Endodermal cell (in vitro differentiated cells): ENCODE measurements around the gene CIBAR2. TPM values are rescaled to one million over a fixed set of nuclear protein-coding genes. Genes with fewer than 3 reads are reported as not detected.

ENCODE experiments used
- DNase-seq: peaks from one replicate; pipeline ENCODE4 v3.0.0-alpha.2; 2017
- H3K27ac ChIP-seq: 2 replicates; pipeline ENCODE4 v1.5.1; 2013; ENCODE audit warnings: mild to moderate bottlenecking, low read depth, low read length, moderate library complexity
- H3K27me3 ChIP-seq: 2 replicates; pipeline ENCODE4 v1.6.1; 2013; ENCODE audit warnings: mild to moderate bottlenecking, low read length, moderate library complexity; ENCODE audit not compliant: insufficient read depth, control insufficient read depth, poor library complexity, severe bottlenecking
- H3K36me3 ChIP-seq: 2 replicates; pipeline ENCODE4 v1.7.0; 2013; ENCODE audit warnings: mild to moderate bottlenecking, low read length, moderate library complexity; ENCODE audit not compliant: control insufficient read depth, insufficient read depth
- H3K4me1 ChIP-seq: one replicate; pipeline ENCODE4 v1.7.0; 2013; ENCODE audit warnings: low read length; ENCODE audit not compliant: control insufficient read depth, insufficient read depth
- H3K4me3 ChIP-seq: 2 replicates; pipeline ENCODE4 v1.5.1; 2013; ENCODE audit warnings: mild to moderate bottlenecking, low read length, moderate library complexity
- H3K9ac ChIP-seq: 2 replicates; pipeline ENCODE4 v1.6.1; 2013; ENCODE audit warnings: mild to moderate bottlenecking, low read length, moderate library complexity; ENCODE audit not compliant: poor library complexity, severe bottlenecking; ENCODE audit errors: extremely low read depth
- H3K9me3 ChIP-seq: 2 replicates; pipeline ENCODE4 v1.6.1; 2013; ENCODE audit warnings: mild to moderate bottlenecking, low read length, moderate library complexity; ENCODE audit not compliant: control insufficient read depth
- H3K27ac Mint-ChIP-seq: 2 replicates; pipeline ENCODE4 v1.8.0; 2020; ENCODE audit warnings: mixed read lengths
- H3K27me3 Mint-ChIP-seq: 2 replicates; pipeline ENCODE4 v1.8.0; 2021; ENCODE audit warnings: mild to moderate bottlenecking, mixed read lengths; ENCODE audit not compliant: insufficient read depth
- H3K36me3 Mint-ChIP-seq: 2 replicates; pipeline ENCODE4 v1.8.0; 2020; ENCODE audit warnings: low read depth, mixed read lengths
- H3K4me1 Mint-ChIP-seq: 2 replicates; pipeline ENCODE4 v1.8.0; 2020; ENCODE audit warnings: mixed read lengths
- H3K4me3 Mint-ChIP-seq: 2 replicates; pipeline ENCODE4 v1.8.0; 2020; ENCODE audit warnings: mild to moderate bottlenecking, moderate library complexity, mixed read lengths
- H3K9me3 Mint-ChIP-seq: 2 replicates; pipeline ENCODE4 v1.8.0; 2020; ENCODE audit warnings: mild to moderate bottlenecking, mixed read lengths
- WGBS, 2 experiments: methylation state at CpG; one replicate each; pipeline versions ENCODE4 v1.1.5 to v1.1.7; 2013; ENCODE audit warnings: missing lambda C conversion rate in 2 of 2, mixed read lengths in 1 of 2; ENCODE audit not compliant: insufficient coverage in 1 of 2, insufficient read length in 1 of 2; 5-methylcytosine and 5-hydroxymethylcytosine counted together
- total RNA-seq, 2 donors: library from RNA; stranded (reverse); fragmentation: NEBNext Ultra II Directional in 1 of 2; extraction: Animal tissue kit (Norgen Biotek cat#: 25700) in 1 of 2; gene quantifications; 2 replicates in 1 of 2; 3 replicates in 1 of 2; pipeline ENCODE4 v1.2.1, GENCODE V29; 2021
- TF ChIP-seq, protein P1 (sequence below): fragments of 200-600 bp; sonication (generic); conservative IDR thresholded peaks from 2 replicates; pipeline ENCODE4 v1.5.0; 2021; ENCODE audit warnings: antibody characterized with exemption, mild to moderate bottlenecking

CIBAR2 gene
- total RNA-seq, 2 donors from 2014 or later: not detected

DNA sequence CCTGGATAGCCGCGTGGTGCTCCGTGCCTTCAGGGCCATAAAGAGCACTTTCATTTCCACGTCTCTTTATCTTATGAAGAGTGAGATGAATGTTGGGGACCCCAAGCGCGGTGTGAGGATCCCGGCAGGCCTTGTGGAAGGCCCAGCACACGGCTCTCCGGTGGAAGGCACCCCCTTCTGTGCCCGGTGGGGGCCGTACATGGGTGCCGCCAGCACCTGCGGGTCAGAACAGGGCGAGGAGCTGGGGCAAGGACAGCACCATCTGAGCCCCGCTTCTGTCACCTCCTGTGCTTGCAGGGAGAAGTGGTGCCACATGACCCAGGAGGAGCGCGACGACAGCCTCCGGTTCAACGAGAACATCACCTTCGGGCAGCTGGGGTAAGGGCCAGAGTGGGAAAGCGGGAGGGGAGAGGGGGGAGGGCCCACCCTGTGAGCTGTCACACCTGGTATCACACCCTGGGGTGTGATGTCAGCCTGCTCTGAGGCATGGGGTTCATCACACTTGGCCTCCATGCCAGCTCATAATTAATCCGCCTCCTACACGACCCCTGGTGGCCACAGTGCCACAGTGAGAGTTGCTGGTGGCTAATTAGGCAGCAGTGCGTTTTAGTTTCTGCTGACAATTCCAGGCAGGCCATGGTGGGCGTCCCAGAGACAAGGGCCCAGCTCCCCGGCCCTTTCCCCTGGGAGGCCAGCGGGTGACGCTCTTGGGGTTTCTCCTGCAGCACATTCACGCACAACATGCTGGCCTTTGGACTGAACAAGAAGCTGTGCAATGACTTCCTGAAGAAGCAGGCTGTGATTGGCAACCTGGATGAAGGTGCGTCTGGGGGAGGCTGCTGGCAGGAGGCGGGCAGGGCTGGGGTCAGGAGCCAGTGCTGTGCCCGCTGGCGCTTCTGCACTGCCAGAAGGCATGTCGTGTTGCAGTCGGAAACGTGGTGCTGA lies 25.7 kb downstream of the CIBAR2 start:
- Mint-ChIP-seq H3K36me3 (no peaks in the 10 kb centered on the region), H3K4me3 (no peak overlapping the region), H3K27ac (no peak overlapping the region), H3K4me1 (peaks cover 12% of the 10 kb centered on the region), H3K27me3 (peaks cover 23% of the 10 kb centered on the region), H3K9me3 (no peaks in the 10 kb centered on the region)
- H3K4me1 ChIP-seq: peaks cover 6% of the 10 kb centered on the region
- no peak overlapping the region for H3K9ac ChIP-seq
- DNase-seq: peak; percentile 94
- 75 to 78% methylated on average over 26 to 37 of the region's 37 CpGs for WGBS, 2 experiments
- no peaks in the 10 kb centered on the region for H3K9me3 ChIP-seq
- peaks cover 16% of the 10 kb centered on the region for H3K27me3 ChIP-seq
- TF ChIP-seq, protein P1, sequence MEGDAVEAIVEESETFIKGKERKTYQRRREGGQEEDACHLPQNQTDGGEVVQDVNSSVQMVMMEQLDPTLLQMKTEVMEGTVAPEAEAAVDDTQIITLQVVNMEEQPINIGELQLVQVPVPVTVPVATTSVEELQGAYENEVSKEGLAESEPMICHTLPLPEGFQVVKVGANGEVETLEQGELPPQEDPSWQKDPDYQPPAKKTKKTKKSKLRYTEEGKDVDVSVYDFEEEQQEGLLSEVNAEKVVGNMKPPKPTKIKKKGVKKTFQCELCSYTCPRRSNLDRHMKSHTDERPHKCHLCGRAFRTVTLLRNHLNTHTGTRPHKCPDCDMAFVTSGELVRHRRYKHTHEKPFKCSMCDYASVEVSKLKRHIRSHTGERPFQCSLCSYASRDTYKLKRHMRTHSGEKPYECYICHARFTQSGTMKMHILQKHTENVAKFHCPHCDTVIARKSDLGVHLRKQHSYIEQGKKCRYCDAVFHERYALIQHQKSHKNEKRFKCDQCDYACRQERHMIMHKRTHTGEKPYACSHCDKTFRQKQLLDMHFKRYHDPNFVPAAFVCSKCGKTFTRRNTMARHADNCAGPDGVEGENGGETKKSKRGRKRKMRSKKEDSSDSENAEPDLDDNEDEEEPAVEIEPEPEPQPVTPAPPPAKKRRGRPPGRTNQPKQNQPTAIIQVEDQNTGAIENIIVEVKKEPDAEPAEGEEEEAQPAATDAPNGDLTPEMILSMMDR: peak; percentile 86
- H3K4me3 ChIP-seq: no peak overlapping the region
- H3K36me3 ChIP-seq: no peaks in the 10 kb centered on the region
- H3K27ac ChIP-seq: no peak overlapping the region

DNA sequence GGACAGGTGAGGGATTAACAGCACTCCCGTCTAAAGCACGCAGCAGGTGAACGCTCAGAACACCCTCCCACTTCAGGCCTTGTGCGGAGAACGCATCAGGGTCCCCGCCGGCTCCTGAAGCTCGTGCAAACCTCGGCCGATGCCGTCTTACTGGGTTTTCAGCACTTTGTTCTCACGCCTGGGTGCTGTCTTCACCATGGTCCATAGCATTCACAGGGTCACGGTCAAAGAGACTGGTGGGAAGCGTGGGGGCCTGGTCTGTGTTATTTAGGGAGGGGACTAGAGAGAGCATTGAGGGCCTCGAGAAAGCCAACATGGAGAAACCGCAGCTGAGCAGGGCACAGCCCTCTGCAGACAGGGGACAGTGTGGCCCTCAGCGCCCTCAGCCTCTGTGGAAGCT lies 26.6 kb downstream of the CIBAR2 start:
- H3K27ac ChIP-seq: no peak overlapping the region
- H3K4me1 Mint-ChIP-seq: peaks cover 18% of the 10 kb centered on the region

DNA sequence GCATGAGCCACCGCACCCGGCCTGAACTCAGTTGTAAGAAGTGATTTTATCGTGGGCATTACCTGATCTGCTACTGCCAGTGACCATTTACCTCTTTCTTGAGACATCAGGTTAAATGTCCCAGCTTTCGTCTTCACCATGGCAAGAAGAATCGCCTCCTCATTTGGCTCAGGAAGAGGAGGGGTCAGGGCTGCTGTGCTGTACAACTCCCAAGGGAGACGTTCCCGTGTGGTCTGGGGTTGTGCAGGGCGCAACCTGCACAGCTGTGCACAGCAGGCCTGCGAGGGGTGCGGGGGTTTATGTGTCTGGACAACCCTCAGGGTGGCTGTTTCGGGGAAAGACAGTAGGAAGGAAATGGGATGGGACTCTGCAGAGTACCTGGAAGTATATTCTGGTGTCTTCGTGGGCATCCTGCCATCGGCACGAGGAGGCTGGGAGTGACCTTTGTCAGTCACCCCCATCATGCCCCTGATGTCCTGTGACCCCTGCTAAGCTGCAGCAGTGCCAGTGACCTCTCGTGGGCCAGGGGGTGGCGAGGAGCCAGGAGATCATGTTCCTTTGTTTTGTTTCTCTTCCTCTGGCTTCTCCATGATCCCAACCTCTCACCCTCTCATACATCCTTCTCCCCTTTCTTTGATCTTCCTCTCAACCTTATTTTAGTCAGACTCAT lies 27.3 kb downstream of the CIBAR2 start:
- H3K36me3 Mint-ChIP-seq: no peaks in the 10 kb centered on the region
- H3K27ac Mint-ChIP-seq: no peak overlapping the region
- 91 to 95% methylated on average over 16 of the region's 16 CpGs for WGBS, 2 experiments
- Histone ChIP-seq H3K9ac (no peak overlapping the region), H3K27me3 (peaks cover 16% of the 10 kb centered on the region), H3K27ac (no peak overlapping the region), H3K9me3 (no peaks in the 10 kb centered on the region), H3K36me3 (no peaks in the 10 kb centered on the region), H3K4me1 (peaks cover 6% of the 10 kb centered on the region), H3K4me3 (no peak overlapping the region)
- H3K27me3 Mint-ChIP-seq: peaks cover 25% of the 10 kb centered on the region
- no peaks in the 10 kb centered on the region for H3K9me3 Mint-ChIP-seq
- H3K4me1 Mint-ChIP-seq: peaks cover 18% of the 10 kb centered on the region
- DNase-seq: no peak
- TF ChIP-seq, protein P1: no peak
- no peak overlapping the region for H3K4me3 Mint-ChIP-seq

More for the DNA sequence above, 26.6 kb downstream of the CIBAR2 start:
- H3K9me3 ChIP-seq: no peaks in the 10 kb centered on the region
- peaks cover 25% of the 10 kb centered on the region for H3K27me3 Mint-ChIP-seq
- no peaks in the 10 kb centered on the region for H3K36me3 ChIP-seq
- no peak overlapping the region for H3K27ac Mint-ChIP-seq
- H3K27me3 ChIP-seq: peaks cover 16% of the 10 kb centered on the region
- H3K9ac ChIP-seq: no peak overlapping the region
- 91 to 95% methylated on average over 13 to 17 of the region's 17 CpGs for WGBS, 2 experiments
- no peak for DNase-seq
- peaks cover 6% of the 10 kb centered on the region for H3K4me1 ChIP-seq
- no peaks in the 10 kb centered on the region for H3K36me3 Mint-ChIP-seq
- TF ChIP-seq, protein P1: no peak
- H3K4me3 ChIP-seq: no peak overlapping the region
- H3K4me3 Mint-ChIP-seq: no peak overlapping the region
- H3K9me3 Mint-ChIP-seq: no peaks in the 10 kb centered on the region
